Measurements from ENCODE around the gene PLXDC1. TPM values are rescaled to one million over a fixed set of nuclear protein-coding genes. Genes with fewer than 3 reads are reported as not detected.
A peak's percentile ranks its signal among the peaks of the same experiment; 100 is the strongest.
"Not testable (repeated sequence)": the region's sequence is repeated elsewhere in the genome, so short reads cannot be mapped to it uniquely, and the experiment has no call there.

PLXDC1 gene
- total RNA-seq, 1 donor from 2014 or later: 2.3 TPM

GRCh38 chr17:39171933-39172332 is 20.5 kb upstream of the PLXDC1 start:
- H3K27ac Mint-ChIP-seq: no peak overlapping the region

GRCh38 chr17:39170558-39170957 is 19.1 kb upstream of the PLXDC1 start:
- no peak overlapping the region for H3K4me3 Mint-ChIP-seq (ENCODE audit: low read depth)
- no peak for TF ChIP-seq CTCF (IDR thresholded peaks at IDR 0.05; ENCODE audit: unreplicated experiment)
- H3K4me1 Mint-ChIP-seq (ENCODE audit: low read depth): peaks cover 2% of the 10 kb centered on the region
- no peaks in the 10 kb centered on the region for H3K9me3 Mint-ChIP-seq (ENCODE audit: low read depth)
- no peak overlapping the region for H3K27ac Mint-ChIP-seq
- no peaks in the 10 kb centered on the region for H3K36me3 Mint-ChIP-seq (ENCODE audit: insufficient read depth)
- no peak for DNase-seq (ENCODE audit: low spot score, unreplicated experiment)
- H3K27me3 Mint-ChIP-seq: peaks cover 24% of the 10 kb centered on the region

More at GRCh38 chr17:39171933-39172332, 20.5 kb upstream of the PLXDC1 start:
- H3K4me1 Mint-ChIP-seq (ENCODE audit: low read depth): no peaks in the 10 kb centered on the region
- no peak for TF ChIP-seq CTCF (IDR thresholded peaks at IDR 0.05; ENCODE audit: unreplicated experiment)
- no peak for DNase-seq (ENCODE audit: low spot score, unreplicated experiment)
- H3K36me3 Mint-ChIP-seq (ENCODE audit: insufficient read depth): peaks cover 4% of the 10 kb centered on the region
- peaks cover 11% of the 10 kb centered on the region for H3K27me3 Mint-ChIP-seq
- no peaks in the 10 kb centered on the region for H3K9me3 Mint-ChIP-seq (ENCODE audit: low read depth)
- no peak overlapping the region for H3K4me3 Mint-ChIP-seq (ENCODE audit: low read depth)

DNA sequence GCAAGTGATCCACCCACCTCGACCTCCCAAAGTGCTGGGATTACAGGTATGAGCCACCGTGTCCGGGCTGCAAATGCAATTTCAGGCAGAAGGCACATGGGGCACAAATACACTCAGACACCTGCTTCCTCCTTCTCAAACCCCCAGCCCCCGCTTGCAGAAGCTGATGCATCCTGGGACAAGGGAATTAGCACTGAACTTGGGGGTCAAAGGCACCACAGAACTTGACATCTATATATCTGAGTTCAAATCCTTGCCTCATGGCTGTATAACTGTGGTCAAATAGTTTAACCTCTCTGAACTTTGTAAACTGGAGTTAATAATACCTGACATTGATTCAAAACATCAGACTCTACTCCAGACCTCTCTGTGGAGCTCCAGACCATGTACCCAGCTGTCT is 18.7 kb upstream of the PLXDC1 start:
- no peak overlapping the region for H3K27ac Mint-ChIP-seq
- no peak for TF ChIP-seq CTCF (IDR thresholded peaks at IDR 0.05; ENCODE audit: unreplicated experiment)

DNA sequence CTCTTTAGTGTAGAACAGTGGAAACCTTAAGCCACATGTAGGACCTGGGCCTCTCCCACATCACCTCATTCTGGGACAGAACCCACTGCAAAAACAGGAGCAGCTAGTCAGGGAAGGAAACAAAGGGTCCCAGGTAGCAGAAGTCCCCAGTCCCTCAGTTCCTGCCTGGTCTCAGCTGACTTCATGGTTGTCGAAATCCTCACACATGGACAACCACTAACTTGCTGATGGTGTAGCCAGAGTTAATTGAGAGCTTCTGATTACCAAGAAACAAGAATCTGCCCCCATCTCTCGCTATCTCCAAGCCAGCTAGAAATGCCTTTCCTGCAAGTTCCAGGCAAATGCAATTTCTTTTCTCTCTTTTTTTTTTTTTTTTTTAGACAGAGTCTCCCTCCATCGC is 18.1 kb upstream of the PLXDC1 start:
- H3K4me3 Mint-ChIP-seq (ENCODE audit: low read depth): no peak overlapping the region
- H3K4me1 Mint-ChIP-seq (ENCODE audit: low read depth): peaks cover 8% of the 10 kb centered on the region
- no peaks in the 10 kb centered on the region for H3K36me3 Mint-ChIP-seq (ENCODE audit: insufficient read depth)
- H3K9me3 Mint-ChIP-seq (ENCODE audit: low read depth): no peaks in the 10 kb centered on the region
- DNase-seq (ENCODE audit: low spot score, unreplicated experiment): no peak
- peaks cover 31% of the 10 kb centered on the region for H3K27me3 Mint-ChIP-seq
- H3K27ac Mint-ChIP-seq: no peak overlapping the region
- no peak for TF ChIP-seq CTCF (IDR thresholded peaks at IDR 0.05; ENCODE audit: unreplicated experiment)

More for the DNA sequence above, 18.7 kb upstream of the PLXDC1 start:
- H3K27me3 Mint-ChIP-seq: peaks cover 25% of the 10 kb centered on the region
- peaks cover 2% of the 10 kb centered on the region for H3K4me1 Mint-ChIP-seq (ENCODE audit: low read depth)
- no peaks in the 10 kb centered on the region for H3K36me3 Mint-ChIP-seq (ENCODE audit: insufficient read depth)
- H3K4me3 Mint-ChIP-seq (ENCODE audit: low read depth): no peak overlapping the region
- no peak for DNase-seq (ENCODE audit: low spot score, unreplicated experiment)
- H3K9me3 Mint-ChIP-seq (ENCODE audit: low read depth): no peaks in the 10 kb centered on the region

DNA sequence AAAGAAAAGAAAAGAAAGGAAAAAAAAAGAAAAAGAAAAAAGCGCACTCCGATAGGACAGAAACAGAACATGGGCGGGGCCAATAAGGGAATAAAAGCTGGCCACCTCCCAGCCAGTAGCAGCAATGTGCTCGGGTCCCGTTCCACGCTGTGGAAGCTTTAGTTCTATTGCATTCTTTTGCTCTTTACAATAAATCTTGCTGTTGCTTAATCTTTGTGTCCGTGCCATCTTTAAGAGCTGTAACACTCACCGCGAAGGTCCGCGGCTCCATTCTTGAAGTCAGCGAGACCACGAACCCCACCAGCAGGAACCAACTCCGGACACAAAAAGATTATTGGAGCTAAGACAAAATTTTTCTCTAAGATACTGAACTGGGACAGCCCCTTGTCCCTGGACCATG is 17.7 kb upstream of the PLXDC1 start:
- H3K27me3 Mint-ChIP-seq: peaks cover 33% of the 10 kb centered on the region
- no peak for DNase-seq (ENCODE audit: low spot score, unreplicated experiment)
- no peaks in the 10 kb centered on the region for H3K36me3 Mint-ChIP-seq (ENCODE audit: insufficient read depth)
- peak overlapping the region; percentile 13 for H3K27ac Mint-ChIP-seq
- peaks cover 9% of the 10 kb centered on the region for H3K4me1 Mint-ChIP-seq (ENCODE audit: low read depth)
- H3K9me3 Mint-ChIP-seq (ENCODE audit: low read depth): no peaks in the 10 kb centered on the region
- H3K4me3 Mint-ChIP-seq (ENCODE audit: low read depth): no peak overlapping the region
- no peak for TF ChIP-seq CTCF (IDR thresholded peaks at IDR 0.05; ENCODE audit: unreplicated experiment)

GRCh38 chr17:39168503-39168902 is 17.1 kb upstream of the PLXDC1 start:
- H3K27ac Mint-ChIP-seq; H3K4me1 Mint-ChIP-seq (ENCODE audit: low read depth); H3K4me3 Mint-ChIP-seq (ENCODE audit: low read depth); H3K36me3 Mint-ChIP-seq (ENCODE audit: insufficient read depth); H3K9me3 Mint-ChIP-seq (ENCODE audit: low read depth); DNase-seq (ENCODE audit: low spot score, unreplicated experiment): not testable (repeated sequence)
- H3K27me3 Mint-ChIP-seq: peaks cover 35% of the 10 kb centered on the region
